ENCODE data around the gene CDX2. TPM values are rescaled to one million over a fixed set of nuclear protein-coding genes. Genes with fewer than 3 reads are reported as not detected.

The CDX2 gene
- polyA plus RNA-seq, 1 donor from 2014 or later: not detected

- Histone ChIP-seq H3K9me3 (ENCODE audit: low read length) (no peaks in the 10 kb centered on the region), H3K27me3 (ENCODE audit: insufficient read depth, low read depth, low read length) (peaks cover 96% of the 10 kb centered on the region), H3K4me2 (ENCODE audit: low read length) (peak overlapping the region; percentile 19), H3K4me3 (ENCODE audit: low read length) (peak overlapping the region; percentile 60), H4K20me1 (ENCODE audit: insufficient read depth) (no peaks in the 10 kb centered on the region), H3K9ac (ENCODE audit: low read length) (no peak overlapping the region), H3K9me2 (ENCODE audit: insufficient read depth, low read length) (no peaks in the 10 kb centered on the region), H3K36me3 (ENCODE audit: insufficient read depth, low read length) (no peaks in the 10 kb centered on the region), H2AFZ (ENCODE audit: low read depth, low read length) (no peak overlapping the region), H3K79me2 (replicated peaks; ENCODE audit: insufficient read depth, low read length) (no peaks in the 10 kb centered on the region), H3F3A (ENCODE audit: insufficient read depth, low read length, poor library complexity, severe bottlenecking) (no peaks in the 10 kb centered on the region), H3K27ac (ENCODE audit: low read length) (no peak overlapping the region)
- TF ChIP-seq CTCF (IDR thresholded peaks at IDR 0.05; ENCODE audit: poor library complexity, severe bottlenecking): peak; percentile 90
- TF ChIP-seq TAF1 (IDR thresholded peaks at IDR 0.05; ENCODE audit: low read depth): no peak
- TF ChIP-seq SMC3 (conservative IDR thresholded peaks at IDR 0.05; ENCODE audit: poor library complexity): peak; percentile 75
- TF ChIP-seq EZH2 (IDR thresholded peaks at IDR 0.05; ENCODE audit: borderline replicate concordance, insufficient read depth, low read length, poor library complexity, severe bottlenecking): peak; percentile 71
- peak; percentile 73 for TF ChIP-seq RAD21 (conservative IDR thresholded peaks at IDR 0.05)
- no peak for TF ChIP-seq POLR2AphosphoS5 (IDR thresholded peaks at IDR 0.05)
Measured at GRCh38 chr13:27953676-27954405, 15.3 kb downstream of the CDX2 start.

GRCh38 chr13:27952876-27953675 lies 16.0 kb downstream of the CDX2 start:
- peak overlapping the region; percentile 60 for H3K4me3 ChIP-seq (ENCODE audit: low read length)
- no peaks in the 10 kb centered on the region for H3F3A ChIP-seq (ENCODE audit: insufficient read depth, low read length, poor library complexity, severe bottlenecking)
- no peaks in the 10 kb centered on the region for H3K9me3 ChIP-seq (ENCODE audit: low read length)
- H3K27ac ChIP-seq (ENCODE audit: low read length): no peak overlapping the region
- H3K36me3 ChIP-seq (ENCODE audit: insufficient read depth, low read length): no peaks in the 10 kb centered on the region
- TF ChIP-seq CTCF (IDR thresholded peaks at IDR 0.05; ENCODE audit: poor library complexity, severe bottlenecking) (no peak), SMC3 (conservative IDR thresholded peaks at IDR 0.05; ENCODE audit: poor library complexity) (no peak), RAD21 (conservative IDR thresholded peaks at IDR 0.05) (no peak), POLR2AphosphoS5 (IDR thresholded peaks at IDR 0.05) (no peak), MXI1 (conservative IDR thresholded peaks at IDR 0.05; ENCODE audit: poor library complexity, severe bottlenecking) (no peak), REST (IDR thresholded peaks at IDR 0.05; ENCODE audit: borderline replicate concordance) (no peak), EZH2 (IDR thresholded peaks at IDR 0.05; ENCODE audit: borderline replicate concordance, insufficient read depth, low read length, poor library complexity, severe bottlenecking) (no peak), EP300 (conservative IDR thresholded peaks at IDR 0.05; ENCODE audit: poor library complexity, severe bottlenecking) (no peak), TAF1 (IDR thresholded peaks at IDR 0.05; ENCODE audit: low read depth) (no peak)
- H3K9ac ChIP-seq (ENCODE audit: low read length): no peak overlapping the region
- H3K9me2 ChIP-seq (ENCODE audit: insufficient read depth, low read length): no peaks in the 10 kb centered on the region
- no peaks in the 10 kb centered on the region for H4K20me1 ChIP-seq (ENCODE audit: insufficient read depth)
- no peak overlapping the region for H2AFZ ChIP-seq (ENCODE audit: low read depth, low read length)
- no peaks in the 10 kb centered on the region for H3K79me2 ChIP-seq (replicated peaks; ENCODE audit: insufficient read depth, low read length)
- peak overlapping the region; percentile 19 for H3K4me2 ChIP-seq (ENCODE audit: low read length)
- H3K27me3 ChIP-seq (ENCODE audit: insufficient read depth, low read depth, low read length): peaks cover 91% of the 10 kb centered on the region

Data from neural cell (in vitro differentiated cells).